VCaP (cell line): ENCODE results near the gene FAM124B.

Experiments used
- H3K27ac ChIP-seq: fragments of 450-650 bp; 2 replicates; pipeline ENCODE4 v1.5.1; 2017
- CTCF ChIP-seq: fragments of 450-650 bp; conservative IDR thresholded peaks from 2 replicates; pipeline ENCODE4 v1.5.1; 2017; ENCODE audit warnings: mild to moderate bottlenecking, moderate library complexity

Gene FAM124B

GRCh38 chr2:224440988-224441387 lies 39.1 kb upstream of the FAM124B start:
- TF ChIP-seq CTCF, result no peak
- H3K27ac ChIP-seq, result no peak overlapping the region

GRCh38 chr2:224438726-224439125 lies 36.8 kb upstream of the FAM124B start:
- no peak overlapping the region for H3K27ac ChIP-seq
- no peak for TF ChIP-seq CTCF

- H3K27ac ChIP-seq, result no peak overlapping the region
- no peak for TF ChIP-seq CTCF
Measured at GRCh38 chr2:224436634-224437033, 34.7 kb upstream of the FAM124B start.

GRCh38 chr2:224434618-224435017 lies 32.7 kb upstream of the FAM124B start:
- TF ChIP-seq CTCF, result no peak
- H3K27ac ChIP-seq, result no peak overlapping the region

- H3K27ac ChIP-seq, result no peak overlapping the region
- TF ChIP-seq CTCF, result no peak
Measured at GRCh38 chr2:224433442-224433841, 31.5 kb upstream of the FAM124B start.

GRCh38 chr2:224432003-224432579 lies 30.2 kb upstream of the FAM124B start:
- TF ChIP-seq CTCF, result no peak

GRCh38 chr2:224429441-224429810 lies 27.5 kb upstream of the FAM124B start:
- TF ChIP-seq CTCF, result no peak

More at GRCh38 chr2:224432003-224432579, 30.2 kb upstream of the FAM124B start:
- H3K27ac ChIP-seq, result no peak overlapping the region

More at GRCh38 chr2:224429441-224429810, 27.5 kb upstream of the FAM124B start:
- no peak overlapping the region for H3K27ac ChIP-seq
